Tibial nerve (tissue), 4 donors: ENCODE results near the gene AP3M1. TPM values are rescaled to one million over a fixed set of nuclear protein-coding genes. Genes with fewer than 3 reads are reported as not detected.
A peak's percentile ranks its signal among the peaks of the same experiment; 100 is the strongest.
"Not testable (repeated sequence)": the region's sequence is repeated elsewhere in the genome, so short reads cannot be mapped to it uniquely, and the experiment has no call there.

Experiments used
- DNase-seq, 2 donors: peaks; one replicate each; pipeline ENCODE4 v3.0.0-alpha.2; 2019; ENCODE audit warnings: low spot score in 2 of 2
- H3K27ac ChIP-seq, 4 donors: fragments of 200-600 bp; sonication (generic) in 3 of 4; one replicate each; pipeline ENCODE4 v1.5.1; 2017 to 2019; ENCODE audit warnings: mild to moderate bottlenecking in 1 of 4
- H3K27me3 ChIP-seq, 2 donors: fragments of 200-600 bp; sonication (generic) in 1 of 2; one replicate each; pipeline versions ENCODE4 v1.5.1 to v1.6.0; 2017 to 2019
- H3K36me3 ChIP-seq, 3 donors: fragments of 200-600 bp; sonication (generic); one replicate each; pipeline ENCODE4 v1.5.1; 2018 to 2019
- H3K4me1 ChIP-seq, 4 donors: fragments of 200-600 bp; sonication (generic) in 3 of 4; one replicate each; pipeline ENCODE4 v1.5.1; 2017 to 2019
- H3K4me3 ChIP-seq, 4 donors: fragments of 200-600 bp; sonication (generic) in 3 of 4; one replicate each; pipeline ENCODE4 v1.5.1; 2017 to 2019; ENCODE audit warnings: mild to moderate bottlenecking in 1 of 4, moderate library complexity in 1 of 4
- H3K9me3 ChIP-seq, 4 donors: fragments of 200-600 bp; sonication (generic) in 3 of 4; one replicate each; pipeline ENCODE4 v1.5.1; 2017 to 2019
- CTCF ChIP-seq, 5 experiments: fragments of 200-600 bp in 3 of 5; fragments of 450-650 bp in 2 of 5; sonication (generic) in 3 of 5; IDR thresholded peaks; one replicate each; pipeline ENCODE4 v1.5.1; 2016 to 2019; ENCODE audit warnings: antibody characterized with exemption in 5 of 5, mild to moderate bottlenecking in 3 of 5, moderate library complexity in 2 of 5
- EP300 ChIP-seq, 2 donors: sonication (generic); formaldehyde crosslinking; IDR thresholded peaks; one replicate each; pipeline ENCODE4 v1.6.1; 2017; ENCODE audit warnings: antibody characterized with exemption in 2 of 2, mild to moderate bottlenecking in 1 of 2
- POLR2A ChIP-seq, 2 donors: fragments of 450-650 bp; IDR thresholded peaks; one replicate each; pipeline ENCODE4 v1.6.1; 2017; ENCODE audit warnings: antibody characterized with exemption in 2 of 2, mild to moderate bottlenecking in 2 of 2, moderate library complexity in 2 of 2
- WGBS, 2 donors: methylation state at CpG; one replicate each; pipeline ENCODE4 v1.1.5; 2018; 5-methylcytosine and 5-hydroxymethylcytosine counted together
- total RNA-seq, 4 donors: library from RNA; depleted of rRNA; stranded (reverse); fragments of >200 nt; gene quantifications; one replicate each; pipeline ENCODE4 v1.1.0, GENCODE V29; 2016

The AP3M1 gene
- total RNA-seq, 4 donors from 2014 or later = 15.3 to 20.9 (median 16.9) TPM

GRCh38 chr10:74151879-74152722 lies 1.5 kb upstream of the AP3M1 start:
- peak in 1 of 2 donors; percentile 33 for DNase-seq
- Histone ChIP-seq H3K4me1 (peaks cover 3 to 52% (median 20%) of the 10 kb centered on the region in 4 donors), H3K9me3 (no peaks in the 10 kb centered on the region), H3K27ac (peak overlapping the region; percentile 88 to 93 (median 88)), H3K36me3 (no peaks in the 10 kb centered on the region), H3K4me3 (peak overlapping the region; percentile 68 to 85 (median 82)), H3K27me3 (no peaks in the 10 kb centered on the region)
- 28 to 35% methylated on average over 5 of the region's 5 CpGs for WGBS, 2 donors
- no peak for TF ChIP-seq EP300 (IDR thresholded peaks at IDR 0.05)
- no peak for TF ChIP-seq POLR2A (IDR thresholded peaks at IDR 0.05)
- no peak for TF ChIP-seq CTCF (IDR thresholded peaks at IDR 0.05)

GRCh38 chr10:74150990-74151878 lies 606 bp upstream of the AP3M1 start, which contains the start of gene ADK:
TSS of gene ADK (plus strand) at chr10:74151221. CDS start at chr10:74151279, 58 bp downstream.
- Histone ChIP-seq H3K36me3 (no peaks in the 10 kb centered on the region), H3K27me3 (no peaks in the 10 kb centered on the region), H3K4me1 (peaks cover 3 to 51% (median 18%) of the 10 kb centered on the region in 4 donors), H3K4me3 (peak within 1 kb of the TSS; percentile 68 to 85 (median 82)), H3K9me3 (no peaks in the 10 kb centered on the region), H3K27ac (peak within 1 kb of the TSS; percentile 88 to 93 (median 88))
- DNase-seq = peak; percentile 100
- TF ChIP-seq POLR2A (IDR thresholded peaks at IDR 0.05) (peak; percentile 72 to 90), CTCF (IDR thresholded peaks at IDR 0.05) (peak in 4 of 5 experiments; percentile 7 to 76 (median 23)), EP300 (IDR thresholded peaks at IDR 0.05) (peak in 1 of 2 donors; percentile 87)
- 1% methylated on average over 31 to 51 of the region's 57 CpGs for WGBS, 2 donors

GRCh38 chr10:74146980-74147379 lies 3.6 kb downstream of the AP3M1 start:
- WGBS, 2 donors = 94 to 95% methylated on average over 10 of the region's 10 CpGs
- peaks cover 0 to 51% (median 12%) of the 10 kb centered on the region in 4 donors for H3K4me1 ChIP-seq

GRCh38 chr10:74145133-74145532 lies 5.5 kb downstream of the AP3M1 start:
- peak in 1 of 2 donors; percentile 27 for DNase-seq
- no peaks in the 10 kb centered on the region for H3K27me3 ChIP-seq
- WGBS, 2 donors = 8 to 29% methylated on average over 2 of the region's 2 CpGs
- H3K4me3 ChIP-seq = no peak overlapping the region
- peaks cover 0 to 1% (median 0%) of the 10 kb centered on the region in 3 donors for H3K36me3 ChIP-seq
- peaks cover 0 to 47% (median 12%) of the 10 kb centered on the region in 4 donors for H3K4me1 ChIP-seq
- H3K27ac ChIP-seq = no peak overlapping the region
- TF ChIP-seq POLR2A (IDR thresholded peaks at IDR 0.05) (no peak), EP300 (IDR thresholded peaks at IDR 0.05) (no peak), CTCF (IDR thresholded peaks at IDR 0.05) (no peak)
- H3K9me3 ChIP-seq = no peaks in the 10 kb centered on the region

More at GRCh38 chr10:74146980-74147379, 3.6 kb downstream of the AP3M1 start:
- DNase-seq, H3K4me3 ChIP-seq, H3K9me3 ChIP-seq, H3K27me3 ChIP-seq, H3K36me3 ChIP-seq, H3K27ac ChIP-seq: not testable (repeated sequence)

- Histone ChIP-seq H3K27ac (no peak overlapping the region), H3K4me3 (no peak overlapping the region), H3K4me1 (peaks cover 0 to 12% (median under 1%) of the 10 kb centered on the region in 4 donors), H3K9me3 (no peaks in the 10 kb centered on the region), H3K27me3 (no peaks in the 10 kb centered on the region), H3K36me3 (peaks cover 0 to 33% (median 3%) of the 10 kb centered on the region in 3 donors)
- WGBS, 2 donors = 75 to 77% methylated on average over 2 of the region's 2 CpGs
- no peak for DNase-seq
- TF ChIP-seq POLR2A (IDR thresholded peaks at IDR 0.05) (no peak), EP300 (IDR thresholded peaks at IDR 0.05) (no peak), CTCF (IDR thresholded peaks at IDR 0.05) (no peak)
Observed at GRCh38 chr10:74140553-74140952, 10.1 kb downstream of the AP3M1 start.
